ENCODE measurements around the gene CACNB1.

The CACNB1 gene

DNA sequence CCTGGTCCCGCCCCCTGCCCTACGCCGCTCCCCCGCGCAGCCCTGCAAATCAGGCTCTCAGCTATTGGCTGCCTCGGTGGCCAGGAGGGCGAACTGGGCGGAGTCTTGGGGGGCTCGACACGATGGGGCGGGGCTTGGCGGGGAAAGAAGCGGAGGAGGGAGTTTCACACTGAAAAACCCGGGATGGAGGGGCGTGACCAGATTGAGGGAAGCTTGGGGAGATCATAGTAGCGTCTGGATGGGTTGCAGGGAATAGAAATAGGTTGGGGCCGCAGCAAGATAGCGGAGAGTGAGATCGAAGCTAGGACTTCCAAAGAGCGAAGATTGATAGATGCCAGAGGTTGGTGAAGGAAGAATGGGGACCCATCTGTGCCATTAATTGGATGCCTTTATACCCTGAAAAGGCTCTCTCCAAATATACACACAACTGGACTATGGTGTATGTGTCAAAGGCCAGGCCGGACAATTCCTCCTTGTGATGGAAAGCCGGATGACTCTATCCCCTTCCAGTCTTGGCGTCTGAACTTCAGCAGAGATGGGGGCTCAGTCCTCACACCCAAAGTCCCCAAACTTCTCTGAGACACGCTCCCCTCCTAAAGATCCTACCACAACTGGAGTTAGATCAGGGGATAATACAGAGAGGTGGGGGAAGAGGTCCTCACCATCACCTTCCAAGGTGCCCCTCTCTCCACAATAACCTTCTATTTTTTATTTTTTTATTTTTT is 28.7 kb upstream of the CACNB1 start (continued):
- no peak for TF ChIP-seq ZBTB6 (tag by site-specific recombination; IDR thresholded peaks at IDR 0.05)
- no peak for TF ChIP-seq ZNF837 (tag by site-specific recombination; IDR thresholded peaks at IDR 0.05)
- peak; percentile 43; the same call in 1 of the 2 replicates for TF ChIP-seq PATZ1 (tag by site-specific recombination; IDR thresholded peaks at IDR 0.05)
- TF ChIP-seq ZNF776 (tag by site-specific recombination; IDR thresholded peaks at IDR 0.05; ENCODE audit: borderline replicate concordance) = no peak
- no peak for TF ChIP-seq ZSCAN18 (tag by site-specific recombination; IDR thresholded peaks at IDR 0.05)
- peak; percentile 60 for TF ChIP-seq GLIS1 (tag by site-specific recombination; IDR thresholded peaks at IDR 0.05)
- TF ChIP-seq ZIC2 (tag by site-specific recombination; IDR thresholded peaks at IDR 0.05) = no peak

GRCh38 chr17:39225308-39225958 is 28.0 kb upstream of the CACNB1 start, which contains the start of gene STAC2:
TSS of gene STAC2 (minus strand) at chr17:39225945. CDS start at chr17:39225502, 443 bp downstream.
- TF ChIP-seq ZNF747 (tag by site-specific recombination; IDR thresholded peaks at IDR 0.05) (no peak), GLIS2 (tag by site-specific recombination; IDR thresholded peaks at IDR 0.05) (0 out of 2 replicates have a peak, but pooled peaks have one; percentile 9), ZNF354C (tag by site-specific recombination; IDR thresholded peaks at IDR 0.05; ENCODE audit: borderline replicate concordance, low read depth) (no peak), ZNF184 (tag by site-specific recombination; IDR thresholded peaks at IDR 0.05) (no peak), ZNF596 (tag by site-specific recombination; IDR thresholded peaks at IDR 0.05) (0 out of 2 replicates have a peak, but pooled peaks have one; percentile 37)
- TF ChIP-seq, protein P1, sequence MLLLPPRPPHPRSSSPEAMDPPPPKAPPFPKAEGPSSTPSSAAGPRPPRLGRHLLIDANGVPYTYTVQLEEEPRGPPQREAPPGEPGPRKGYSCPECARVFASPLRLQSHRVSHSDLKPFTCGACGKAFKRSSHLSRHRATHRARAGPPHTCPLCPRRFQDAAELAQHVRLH (tag by site-specific recombination; IDR thresholded peaks at IDR 0.05) = no peak
- POLR2A ChIA-PET = interaction anchor here (0.5 to 1.3 kb wide), 12 partner anchors 11 to 462 kb away, joined by 3 to 16 read pairs (median 4); partner anchors contain the start of genes PGAP3 and RPL19
- Histone ChIP-seq H3K36me3 (ENCODE audit: control insufficient read depth in 2 of 2, insufficient read depth in 1 of 2, low read length in 2 of 2) (no peaks in the 10 kb centered on the region), H3K27ac (ENCODE audit: extremely low read depth, low read depth, low read length) (no peak within 1 kb of the TSS), H3K4me1 (ENCODE audit: control insufficient read depth, insufficient read depth, low read length) (peaks cover 3% of the 10 kb centered on the region; the same call in 1 of the 2 replicates), H3K4me3 (ENCODE audit: low read depth, low read length) (peak within 1 kb of the TSS; percentile 30), H3K9me3 (ENCODE audit: control insufficient read depth, insufficient read depth, low read depth, low read length) (no peaks in the 10 kb centered on the region)
- CTCF ChIA-PET = interaction anchor here (1.0 to 9.1 kb wide), 3 partner anchors 15 to 61 kb away, joined by 6 to 151 read pairs (median 6); no protein-coding TSS in a partner anchor

GRCh38 chr17:39224778-39225307 is 27.4 kb upstream of the CACNB1 start:
- ChIA-PET CTCF (no interaction called here), POLR2A (no interaction called here)
- Histone ChIP-seq H3K27ac (ENCODE audit: extremely low read depth, low read depth, low read length) (no peak overlapping the region), H3K36me3 (ENCODE audit: control insufficient read depth in 2 of 2, insufficient read depth in 1 of 2, low read length in 2 of 2) (no peaks in the 10 kb centered on the region), H3K4me3 (ENCODE audit: low read depth, low read length) (no peak overlapping the region), H3K9me3 (ENCODE audit: control insufficient read depth, insufficient read depth, low read depth, low read length) (no peaks in the 10 kb centered on the region), H3K4me1 (ENCODE audit: control insufficient read depth, insufficient read depth, low read length) (peaks cover 3% of the 10 kb centered on the region; the same call in 1 of the 2 replicates)
- TF ChIP-seq, protein P2, sequence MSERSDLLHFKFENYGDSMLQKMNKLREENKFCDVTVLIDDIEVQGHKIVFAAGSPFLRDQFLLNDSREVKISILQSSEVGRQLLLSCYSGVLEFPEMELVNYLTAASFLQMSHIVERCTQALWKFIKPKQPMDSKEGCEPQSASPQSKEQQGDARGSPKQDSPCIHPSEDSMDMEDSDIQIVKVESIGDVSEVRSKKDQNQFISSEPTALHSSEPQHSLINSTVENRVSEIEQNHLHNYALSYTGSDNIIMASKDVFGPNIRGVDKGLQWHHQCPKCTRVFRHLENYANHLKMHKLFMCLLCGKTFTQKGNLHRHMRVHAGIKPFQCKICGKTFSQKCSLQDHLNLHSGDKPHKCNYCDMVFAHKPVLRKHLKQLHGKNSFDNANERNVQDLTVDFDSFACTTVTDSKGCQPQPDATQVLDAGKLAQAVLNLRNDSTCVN (tag by site-specific recombination; optimal IDR thresholded peaks at IDR 0.05) = no peak
- no peak for TF ChIP-seq ZNF416 (tag by site-specific recombination; IDR thresholded peaks at IDR 0.05)
- TF ChIP-seq ZNF391 (tag by site-specific recombination; IDR thresholded peaks at IDR 0.05; ENCODE audit: borderline replicate concordance, low read depth) = no peak
- TF ChIP-seq ZNF645 (tag by site-specific recombination; IDR thresholded peaks at IDR 0.05) = no peak
- no peak for TF ChIP-seq GLI4 (tag by site-specific recombination; IDR thresholded peaks at IDR 0.05)
- TF ChIP-seq SP2 (tag by site-specific recombination; IDR thresholded peaks at IDR 0.05) = no peak
- no peak for TF ChIP-seq ZNF654 (tag by site-specific recombination; IDR thresholded peaks at IDR 0.05; ENCODE audit: low read depth)
- TF ChIP-seq ZBTB6 (tag by site-specific recombination; IDR thresholded peaks at IDR 0.05) = no peak

Measured in HEK293 (cell line).